Liver (tissue), 9 donors: Measurements from ENCODE around the gene GPR179. TPM values are rescaled to one million over a fixed set of nuclear protein-coding genes. Genes with fewer than 3 reads are reported as not detected.

Experiments used
- DNase-seq: peaks from one replicate; pipeline ENCODE4 v3.0.0-alpha.2; 2017; ENCODE audit warnings: low spot score
- H3K27ac ChIP-seq, 2 donors: one replicate each; pipeline ENCODE4 v1.7.0; 2013; ENCODE audit warnings: inconsistent platforms in 2 of 2, low read length in 2 of 2, control low read depth in 1 of 2, low read depth in 1 of 2, mild to moderate bottlenecking in 1 of 2
- H3K27me3 ChIP-seq, 4 donors: one replicate each; pipeline versions ENCODE4 v1.6.1 to v1.7.0; 2013; ENCODE audit warnings: low read length in 3 of 4, inconsistent platforms in 1 of 4, mild to moderate bottlenecking in 1 of 4, moderate library complexity in 1 of 4; ENCODE audit not compliant: control insufficient read depth in 4 of 4, insufficient read depth in 4 of 4
- H3K36me3 ChIP-seq, 4 donors: one replicate each; pipeline versions ENCODE4 v1.6.1 to v1.7.0; 2013; ENCODE audit warnings: low read length in 3 of 4, mild to moderate bottlenecking in 3 of 4, low read depth in 1 of 4, moderate library complexity in 1 of 4; ENCODE audit not compliant: control insufficient read depth in 4 of 4, insufficient read depth in 3 of 4
- H3K4me1 ChIP-seq, 4 donors: one replicate each; pipeline versions ENCODE4 v1.6.1 to v1.7.0; 2013; ENCODE audit warnings: low read length in 3 of 4, mild to moderate bottlenecking in 3 of 4, moderate library complexity in 1 of 4; ENCODE audit not compliant: control insufficient read depth in 4 of 4, insufficient read depth in 4 of 4
- H3K4me3 ChIP-seq, 3 donors: one replicate each; pipeline versions ENCODE4 v1.6.1 to v1.7.0; 2013; ENCODE audit warnings: low read length in 3 of 3, control low read depth in 1 of 3, low read depth in 1 of 3, mild to moderate bottlenecking in 1 of 3
- H3K9ac ChIP-seq, 2 donors: one replicate each; pipeline ENCODE4 v1.7.0; 2013; ENCODE audit warnings: low read length in 2 of 2, mild to moderate bottlenecking in 2 of 2, moderate library complexity in 2 of 2, control low read depth in 1 of 2, low read depth in 1 of 2
- H3K9me3 ChIP-seq, 4 donors: one replicate each; pipeline versions ENCODE4 v1.6.1 to v1.7.0; 2013; ENCODE audit warnings: low read length in 3 of 4; ENCODE audit not compliant: control insufficient read depth in 4 of 4
- EGR1 ChIP-seq, 2 donors: IDR thresholded peaks; 2 replicates each; pipeline ENCODE4 v1.6.1; 2016 to 2018; ENCODE audit warnings: antibody characterized with exemption in 2 of 2, low read depth in 2 of 2
- FOXA1 ChIP-seq: IDR thresholded peaks from 2 replicates; pipeline ENCODE4 v1.6.1; 2016; ENCODE audit warnings: antibody characterized with exemption
- FOXA2 ChIP-seq: IDR thresholded peaks from 2 replicates; pipeline ENCODE4 v1.6.1; 2016; ENCODE audit warnings: antibody characterized with exemption
- GABPA ChIP-seq, 2 donors: IDR thresholded peaks in 1 of 2; conservative IDR thresholded peaks in 1 of 2; 2 replicates each; pipeline ENCODE4 v1.6.1; 2016; ENCODE audit warnings: antibody characterized with exemption in 2 of 2, mild to moderate bottlenecking in 1 of 2, moderate library complexity in 1 of 2
- HNF4A ChIP-seq, 2 donors: conservative IDR thresholded peaks; 2 replicates each; pipeline ENCODE4 v1.6.1; 2016; ENCODE audit warnings: antibody characterized with exemption in 2 of 2, mild to moderate bottlenecking in 2 of 2
- HNF4G ChIP-seq: IDR thresholded peaks from 2 replicates; pipeline ENCODE4 v1.6.1; 2016; ENCODE audit warnings: antibody characterized with exemption
- JUND ChIP-seq, 2 donors: IDR thresholded peaks; 2 replicates each; pipeline ENCODE4 v1.6.1; 2016; ENCODE audit warnings: antibody characterized with exemption in 2 of 2
- RAD21 ChIP-seq, 2 donors: IDR thresholded peaks; 2 replicates each; pipeline ENCODE4 v1.6.1; 2016; ENCODE audit warnings: antibody characterized with exemption in 2 of 2, mild to moderate bottlenecking in 2 of 2
- RXRA ChIP-seq, 2 donors: IDR thresholded peaks; 2 replicates each; pipeline ENCODE4 v1.6.1; 2017 to 2018; ENCODE audit warnings: antibody characterized with exemption in 2 of 2, mild to moderate bottlenecking in 1 of 2
- TAF1 ChIP-seq: conservative IDR thresholded peaks from 2 replicates; pipeline ENCODE4 v1.6.1; 2016; ENCODE audit warnings: antibody characterized with exemption, mild to moderate bottlenecking
- YY1 ChIP-seq: IDR thresholded peaks from 2 replicates; pipeline ENCODE4 v1.6.1; 2016; ENCODE audit warnings: antibody characterized with exemption, mild to moderate bottlenecking
- ZBTB33 ChIP-seq: IDR thresholded peaks from 2 replicates; pipeline ENCODE4 v1.6.1; 2016; ENCODE audit warnings: antibody characterized with exemption
- WGBS: extraction: QIAGEN DNeasy Blood & Tissue Kit; methylation state at CpG from one replicate; pipeline ENCODE4 v1.1.7; 2013; 5-methylcytosine and 5-hydroxymethylcytosine counted together
- polyA plus RNA-seq, 2 donors: library from polyadenylated mRNA; stranded (reverse) in 1 of 2; unstranded in 1 of 2; fragments of 200-250 nt in 1 of 2; fragments of >200 nt in 1 of 2; fragmentation: Nextera tagmentation in 1 of 2; extraction: Ambion mirVana in 1 of 2; gene quantifications; one replicate each; pipeline versions ENCODE4 v1.2.1 to v1.2.3, GENCODE V29; 2013 to 2015
- total RNA-seq, 2 donors: library from RNA; depleted of rRNA; stranded (reverse); fragments of >200 nt; gene quantifications; one replicate each; pipeline ENCODE4 v1.2.3, GENCODE V29; 2014
- TF ChIP-seq, protein P1 (sequence below): IDR thresholded peaks from 2 replicates; pipeline ENCODE4 v1.6.1; 2016; ENCODE audit warnings: antibody characterized with exemption
- TF ChIP-seq, protein P2 (sequence below): IDR thresholded peaks from 2 replicates; pipeline ENCODE4 v1.6.1; 2016; ENCODE audit warnings: antibody characterized with exemption
- TF ChIP-seq, protein P3 (sequence below): fragments of 150-350 bp; IDR thresholded peaks from 2 replicates; pipeline ENCODE4 v1.5.1; 2017; ENCODE audit warnings: improper control_type of control experiment, low read depth, low read length; ENCODE audit not compliant: missing input control
- donor health status: healthy.
- donor health status: healthy.
- donor health status: healthy.
- donor health status: healthy.
- donor health status: healthy.

Gene GPR179
- total and polyA plus RNA-seq, 4 donors: under 0.01 to 0.05 (median 0.01) TPM; not detected in 1

- TF ChIP-seq HNF4G (no peak), JUND (IDR thresholded peaks at IDR 0.05) (no peak), EGR1 (IDR thresholded peaks at IDR 0.05; ENCODE audit: low read depth in 2 of 2) (no peak), FOXA1 (no peak), YY1 (no peak), ZBTB33 (no peak), TAF1 (no peak), RAD21 (IDR thresholded peaks at IDR 0.05) (no peak), FOXA2 (no peak), HNF4A (conservative IDR thresholded peaks at IDR 0.05) (no peak), RXRA (IDR thresholded peaks at IDR 0.05) (no peak), GABPA (IDR thresholded peaks at IDR 0.05 in 1 of 2, conservative IDR thresholded peaks at IDR 0.05 in 1 of 2) (no peak)
- TF ChIP-seq, protein P1, sequence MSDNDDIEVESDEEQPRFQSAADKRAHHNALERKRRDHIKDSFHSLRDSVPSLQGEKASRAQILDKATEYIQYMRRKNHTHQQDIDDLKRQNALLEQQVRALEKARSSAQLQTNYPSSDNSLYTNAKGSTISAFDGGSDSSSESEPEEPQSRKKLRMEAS: no peak
- TF ChIP-seq, protein P2, sequence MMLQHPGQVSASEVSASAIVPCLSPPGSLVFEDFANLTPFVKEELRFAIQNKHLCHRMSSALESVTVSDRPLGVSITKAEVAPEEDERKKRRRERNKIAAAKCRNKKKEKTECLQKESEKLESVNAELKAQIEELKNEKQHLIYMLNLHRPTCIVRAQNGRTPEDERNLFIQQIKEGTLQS: no peak
- WGBS: 88% methylated on average over 7 of the region's 7 CpGs
- Histone ChIP-seq H3K27ac (no peak overlapping the region), H3K4me3 (no peak overlapping the region), H3K9ac (no peak overlapping the region), H3K4me1 (no peaks in the 10 kb centered on the region), H3K27me3 (peaks cover 0 to 2% (median 0%) of the 10 kb centered on the region in 4 donors), H3K36me3 (peaks cover 0 to under 1% (median 0%) of the 10 kb centered on the region in 4 donors), H3K9me3 (no peaks in the 10 kb centered on the region)
- DNase-seq: no peak
Observed at GRCh38 chr17:38329284-38329683, 14.5 kb downstream of the GPR179 start.

DNA sequence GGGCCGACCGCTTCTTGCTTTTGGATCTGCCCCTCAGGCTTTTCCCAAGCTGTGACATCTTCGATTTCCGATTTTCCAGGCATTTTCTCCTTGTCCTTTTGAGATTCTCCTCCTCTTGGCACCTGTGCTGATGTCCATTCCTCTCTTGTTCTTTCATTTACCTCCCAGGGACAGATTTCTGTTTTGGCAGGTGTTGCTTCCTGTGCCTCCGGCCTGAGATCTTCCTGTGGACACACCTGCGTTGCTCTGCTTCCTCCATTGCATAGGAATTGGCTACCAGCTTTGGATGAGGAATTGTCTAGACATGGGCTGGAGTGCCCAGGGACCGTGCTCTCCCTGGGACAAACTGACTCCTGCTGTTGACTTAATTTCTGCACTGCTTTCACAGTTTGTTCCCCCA is 15.1 kb downstream of the GPR179 start:
- H3K36me3 ChIP-seq: peaks cover 0 to 5% (median 1%) of the 10 kb centered on the region in 4 donors
- H3K9ac ChIP-seq: no peak overlapping the region
- no peaks in the 10 kb centered on the region for H3K9me3 ChIP-seq
- H3K27ac ChIP-seq: no peak overlapping the region
- H3K27me3 ChIP-seq: peaks cover 0 to 2% (median 0%) of the 10 kb centered on the region in 4 donors
- 79% methylated on average over 7 of the region's 7 CpGs for WGBS
- no peak for DNase-seq
- no peak overlapping the region for H3K4me3 ChIP-seq
- TF ChIP-seq, protein P3, sequence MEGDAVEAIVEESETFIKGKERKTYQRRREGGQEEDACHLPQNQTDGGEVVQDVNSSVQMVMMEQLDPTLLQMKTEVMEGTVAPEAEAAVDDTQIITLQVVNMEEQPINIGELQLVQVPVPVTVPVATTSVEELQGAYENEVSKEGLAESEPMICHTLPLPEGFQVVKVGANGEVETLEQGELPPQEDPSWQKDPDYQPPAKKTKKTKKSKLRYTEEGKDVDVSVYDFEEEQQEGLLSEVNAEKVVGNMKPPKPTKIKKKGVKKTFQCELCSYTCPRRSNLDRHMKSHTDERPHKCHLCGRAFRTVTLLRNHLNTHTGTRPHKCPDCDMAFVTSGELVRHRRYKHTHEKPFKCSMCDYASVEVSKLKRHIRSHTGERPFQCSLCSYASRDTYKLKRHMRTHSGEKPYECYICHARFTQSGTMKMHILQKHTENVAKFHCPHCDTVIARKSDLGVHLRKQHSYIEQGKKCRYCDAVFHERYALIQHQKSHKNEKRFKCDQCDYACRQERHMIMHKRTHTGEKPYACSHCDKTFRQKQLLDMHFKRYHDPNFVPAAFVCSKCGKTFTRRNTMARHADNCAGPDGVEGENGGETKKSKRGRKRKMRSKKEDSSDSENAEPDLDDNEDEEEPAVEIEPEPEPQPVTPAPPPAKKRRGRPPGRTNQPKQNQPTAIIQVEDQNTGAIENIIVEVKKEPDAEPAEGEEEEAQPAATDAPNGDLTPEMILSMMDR: no peak
- TF ChIP-seq HNF4A (conservative IDR thresholded peaks at IDR 0.05): no peak
- no peak for TF ChIP-seq FOXA1
- no peak for TF ChIP-seq TAF1
- TF ChIP-seq, protein P1: no peak
- TF ChIP-seq RAD21 (IDR thresholded peaks at IDR 0.05): no peak
- no peak for TF ChIP-seq GABPA (IDR thresholded peaks at IDR 0.05 in 1 of 2, conservative IDR thresholded peaks at IDR 0.05 in 1 of 2)
- no peak for TF ChIP-seq FOXA2
- H3K4me1 ChIP-seq: no peaks in the 10 kb centered on the region
